Fibroblast of lung (primary cell): Measurements from ENCODE around the gene PSMB2. TPM values are rescaled to one million over a fixed set of nuclear protein-coding genes. Genes with fewer than 3 reads are reported as not detected.
A peak's percentile ranks its signal among the peaks of the same experiment; 100 is the strongest.

ENCODE experiments used
- DNase-seq, 2 donors: peaks; one replicate each; pipeline versions ENCODE4 v3.0.0 to v3.0.0-alpha.2; 2010; ENCODE audit warnings: low read depth in 2 of 2
- H2AFZ ChIP-seq: 2 replicates; pipeline ENCODE4 v1.5.1; 2012; ENCODE audit warnings: low read length, control low read depth, inconsistent platforms
- H3K27ac ChIP-seq: 2 replicates; pipeline ENCODE4 v1.5.1; 2011; ENCODE audit warnings: low read length, control low read depth; ENCODE audit not compliant: insufficient read depth
- H3K27me3 ChIP-seq: 2 replicates; pipeline ENCODE4 v1.5.1; 2011; ENCODE audit warnings: mild to moderate bottlenecking, low read length; ENCODE audit not compliant: control insufficient read depth, insufficient read depth
- H3K36me3 ChIP-seq: 2 replicates; pipeline ENCODE4 v1.5.1; 2011; ENCODE audit warnings: low read length; ENCODE audit not compliant: control insufficient read depth, insufficient read depth
- H3K4me1 ChIP-seq: 2 replicates; pipeline ENCODE4 v1.5.1; 2011; ENCODE audit warnings: low read length; ENCODE audit not compliant: control insufficient read depth, insufficient read depth; ENCODE audit errors: extremely low read depth
- H3K4me2 ChIP-seq: 2 replicates; pipeline ENCODE4 v1.5.1; 2011; ENCODE audit warnings: low read length, control low read depth; ENCODE audit not compliant: insufficient read depth; ENCODE audit errors: extremely low read depth
- H3K4me3 ChIP-seq, 4 experiments: fragments of 200-600 bp in 1 of 4; sonication (generic) in 1 of 4; replicated peaks in 1 of 4; 2 replicates each; pipeline ENCODE4 v1.5.1; 2011 to 2016; ENCODE audit warnings: low read length in 4 of 4, low read depth in 3 of 4, mild to moderate bottlenecking in 3 of 4, control low read depth in 2 of 4, inconsistent platforms in 1 of 4, mixed read lengths in 1 of 4; ENCODE audit not compliant: insufficient read depth in 1 of 4; ENCODE audit errors: control extremely low read depth in 1 of 4
- H3K79me2 ChIP-seq: 2 replicates; pipeline ENCODE4 v1.5.1; 2012; ENCODE audit warnings: mild to moderate bottlenecking, low read length, inconsistent platforms; ENCODE audit not compliant: control insufficient read depth, insufficient read depth
- H3K9ac ChIP-seq: 2 replicates; pipeline ENCODE4 v1.5.1; 2011; ENCODE audit warnings: mild to moderate bottlenecking, low read length, control low read depth; ENCODE audit not compliant: insufficient read depth
- H3K9me3 ChIP-seq: 2 replicates; pipeline ENCODE4 v1.5.1; 2012; ENCODE audit warnings: low read depth, low read length; ENCODE audit not compliant: control insufficient read depth, insufficient read depth
- H4K20me1 ChIP-seq: 2 replicates; pipeline ENCODE4 v1.5.1; 2011; ENCODE audit warnings: low read length; ENCODE audit not compliant: control insufficient read depth, insufficient read depth; ENCODE audit errors: extremely low read depth
- CTCF ChIP-seq, 2 donors: IDR thresholded peaks in 1 of 2; conservative IDR thresholded peaks in 1 of 2; 1 replicate in 1 of 2; 2 replicates in 1 of 2; pipeline ENCODE4 v1.5.1; 2011 to 2012; ENCODE audit warnings: low read length in 2 of 2, control low read depth in 1 of 2, inconsistent platforms in 1 of 2, low read depth in 1 of 2, mild to moderate bottlenecking in 1 of 2
- EZH2 ChIP-seq: IDR thresholded peaks from 2 replicates; pipeline ENCODE4 v1.5.1; 2012; ENCODE audit warnings: low read length, control low read depth, mild to moderate bottlenecking; ENCODE audit errors: missing control alignments
- polyA plus RNA-seq, 2 donors: library from polyadenylated mRNA; depleted of rRNA in 1 of 2; stranded (reverse) in 1 of 2; unstranded in 1 of 2; fragments of >200 nt; gene quantifications; 2 replicates each; pipeline ENCODE4 v1.2.1, GENCODE V29; 2011 to 2012; ENCODE audit warnings: missing spikeins in 1 of 2
- total RNA-seq: library from RNA; depleted of rRNA; stranded (reverse); fragments of >200 nt; gene quantifications from 2 replicates; pipeline ENCODE4 v1.2.1, GENCODE V29; 2014

Gene PSMB2
- total and polyA plus RNA-seq, 2 donors (not counting 1 experiment from before 2014, with no cell fraction given) = 18.3 to 66.8 TPM

GRCh38 chr1:35663434-35663833 lies 22.1 kb upstream of the PSMB2 start:
- H3K79me2 ChIP-seq = no peaks in the 10 kb centered on the region
- H3K27ac ChIP-seq = no peak overlapping the region
- H3K4me3 ChIP-seq = no peak overlapping the region
- TF ChIP-seq CTCF (conservative IDR thresholded peaks at IDR 0.05 in 1 of 2, IDR thresholded peaks at IDR 0.05 in 1 of 2; ENCODE audit: low read depth in 1 of 2, low read length in 2 of 2) (no peak), EZH2 (no peak)
- no peaks in the 10 kb centered on the region for H3K4me1 ChIP-seq
- no peak overlapping the region for H3K4me2 ChIP-seq
- H2AFZ ChIP-seq = no peak overlapping the region
- no peaks in the 10 kb centered on the region for H3K9me3 ChIP-seq
- no peak overlapping the region for H3K9ac ChIP-seq
- H4K20me1 ChIP-seq = no peaks in the 10 kb centered on the region
- no peak for DNase-seq
- H3K36me3 ChIP-seq = no peaks in the 10 kb centered on the region
- peaks cover 8% of the 10 kb centered on the region for H3K27me3 ChIP-seq

- TF ChIP-seq EZH2 = no peak
- TF ChIP-seq CTCF (conservative IDR thresholded peaks at IDR 0.05 in 1 of 2, IDR thresholded peaks at IDR 0.05 in 1 of 2; ENCODE audit: low read depth in 1 of 2, low read length in 2 of 2) = no peak
- no peak overlapping the region for H3K9ac ChIP-seq
- H4K20me1 ChIP-seq = no peaks in the 10 kb centered on the region
- no peaks in the 10 kb centered on the region for H3K9me3 ChIP-seq
- H3K4me3 ChIP-seq = no peak overlapping the region
- DNase-seq = no peak
- no peaks in the 10 kb centered on the region for H3K79me2 ChIP-seq
- no peaks in the 10 kb centered on the region for H3K4me1 ChIP-seq
- H3K36me3 ChIP-seq = no peaks in the 10 kb centered on the region
- no peaks in the 10 kb centered on the region for H3K27me3 ChIP-seq
- no peak overlapping the region for H3K4me2 ChIP-seq
- H3K27ac ChIP-seq = no peak overlapping the region
- no peak overlapping the region for H2AFZ ChIP-seq
Observed at GRCh38 chr1:35661474-35661795, 20.1 kb upstream of the PSMB2 start.

- Histone ChIP-seq H3K4me3 (no peak overlapping the region), H3K27me3 (no peaks in the 10 kb centered on the region), H3K9ac (no peak overlapping the region), H3K36me3 (no peaks in the 10 kb centered on the region), H3K9me3 (no peaks in the 10 kb centered on the region), H2AFZ (no peak overlapping the region), H3K79me2 (no peaks in the 10 kb centered on the region), H3K4me2 (no peak overlapping the region), H3K4me1 (peaks cover 4% of the 10 kb centered on the region), H4K20me1 (no peaks in the 10 kb centered on the region), H3K27ac (no peak overlapping the region)
- TF ChIP-seq CTCF (conservative IDR thresholded peaks at IDR 0.05 in 1 of 2, IDR thresholded peaks at IDR 0.05 in 1 of 2; ENCODE audit: low read depth in 1 of 2, low read length in 2 of 2) (no peak), EZH2 (no peak)
- DNase-seq = peak; percentile 65 to 68
Observed at GRCh38 chr1:35660581-35661473, 19.5 kb upstream of the PSMB2 start.
